Type B pancreatic cell (in vitro differentiated cells): Measurements from ENCODE around the gene MTARC2. TPM values are rescaled to one million over a fixed set of nuclear protein-coding genes. Genes with fewer than 3 reads are reported as not detected.

Source experiments
- DNase-seq: peaks from one replicate; pipeline ENCODE4 v3.0.0; 2021; ENCODE audit warnings: mixed read lengths; ENCODE audit not compliant: unreplicated experiment; ENCODE audit errors: extremely low spot score
- H3K27ac Mint-ChIP-seq: 2 replicates; pipeline ENCODE4 v1.8.0; 2021; ENCODE audit warnings: mild to moderate bottlenecking, mixed read lengths
- H3K27me3 Mint-ChIP-seq: 2 replicates; pipeline ENCODE4 v1.8.0; 2021; ENCODE audit warnings: mixed read lengths
- H3K36me3 Mint-ChIP-seq: 2 replicates; pipeline ENCODE4 v1.8.0; 2021; ENCODE audit warnings: mixed read lengths
- H3K4me1 Mint-ChIP-seq: one replicate; pipeline ENCODE4 v1.8.0; 2021; ENCODE audit warnings: mixed read lengths; ENCODE audit not compliant: unreplicated experiment
- H3K4me3 Mint-ChIP-seq: 2 replicates; pipeline ENCODE4 v1.8.0; 2021; ENCODE audit warnings: mild to moderate bottlenecking, mixed read lengths
- H3K9me3 Mint-ChIP-seq: 2 replicates; pipeline ENCODE4 v1.8.0; 2021; ENCODE audit warnings: mixed read lengths
- CTCF ChIP-seq: fragments of 200-600 bp; sonication (generic); conservative IDR thresholded peaks from 2 replicates; pipeline ENCODE4 v1.5.0; 2021; ENCODE audit warnings: antibody characterized with exemption, mild to moderate bottlenecking
- total RNA-seq: library from RNA; stranded (reverse); gene quantifications from 2 replicates; pipeline ENCODE4 v1.2.1, GENCODE V29; 2021; ENCODE audit warnings: low replicate concordance

The MTARC2 gene
- total RNA-seq, 1 donor from 2014 or later = 14.4 TPM

- peak; percentile 90 for TF ChIP-seq CTCF
Observed at GRCh38 chr1:220803401-220804201, 55.5 kb downstream of the MTARC2 start.

DNA sequence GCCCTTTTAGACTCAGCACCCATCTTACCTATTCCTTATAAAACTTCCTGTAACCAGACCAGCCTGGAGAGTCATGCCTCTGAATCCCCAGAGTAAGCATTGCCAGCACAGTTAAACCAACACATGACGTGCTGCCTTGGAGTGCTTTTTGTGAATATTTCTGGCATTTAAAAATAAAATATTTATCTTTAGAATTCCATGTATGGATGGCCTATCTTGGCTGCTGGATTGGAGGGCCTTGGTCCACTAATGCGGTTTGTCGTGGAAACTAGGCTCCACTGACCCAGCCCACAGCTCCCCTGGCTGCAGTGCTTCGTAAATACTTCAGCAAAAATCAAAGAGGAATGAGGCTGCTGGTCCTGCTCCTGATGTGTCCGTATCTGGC is 56.1 kb downstream of the MTARC2 start:
- H3K36me3 Mint-ChIP-seq = peaks cover 5% of the 10 kb centered on the region
- peaks cover 3% of the 10 kb centered on the region for H3K27me3 Mint-ChIP-seq
- H3K27ac Mint-ChIP-seq = no peak overlapping the region
- DNase-seq = no peak
- TF ChIP-seq CTCF = no peak
- no peak overlapping the region for H3K4me3 Mint-ChIP-seq
- H3K4me1 Mint-ChIP-seq = peaks cover 27% of the 10 kb centered on the region
- H3K9me3 Mint-ChIP-seq = no peaks in the 10 kb centered on the region

More at GRCh38 chr1:220803401-220804201, 55.5 kb downstream of the MTARC2 start:
- DNase-seq = no peak
- H3K9me3 Mint-ChIP-seq = no peaks in the 10 kb centered on the region
- peaks cover 21% of the 10 kb centered on the region for H3K4me1 Mint-ChIP-seq
- no peak overlapping the region for H3K4me3 Mint-ChIP-seq
- peaks cover 5% of the 10 kb centered on the region for H3K36me3 Mint-ChIP-seq
- H3K27ac Mint-ChIP-seq = peak overlapping the region; percentile 11
- H3K27me3 Mint-ChIP-seq = no peaks in the 10 kb centered on the region

DNA sequence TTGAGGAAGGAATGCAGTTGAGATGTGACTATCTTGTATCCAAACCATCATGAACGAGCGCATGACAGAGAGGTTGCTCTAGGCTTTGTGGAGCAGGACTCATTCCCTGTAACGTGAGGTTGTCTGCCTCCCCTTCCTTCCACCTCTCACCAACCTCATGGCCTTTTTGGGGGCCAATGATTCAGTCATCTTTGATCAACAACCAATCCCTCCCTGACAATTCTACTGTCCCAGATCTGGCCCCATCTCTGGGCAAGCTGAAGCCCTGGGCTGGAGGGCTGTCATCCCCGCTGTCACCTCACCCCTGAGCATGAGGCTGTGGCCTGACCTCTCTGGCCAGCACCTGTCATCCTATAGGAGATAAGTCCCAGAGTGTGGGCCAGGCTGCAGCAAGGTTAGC is 58.3 kb downstream of the MTARC2 start:
- TF ChIP-seq CTCF = no peak
- Mint-ChIP-seq H3K4me3 (no peak overlapping the region), H3K27ac (no peak overlapping the region), H3K4me1 (peaks cover 30% of the 10 kb centered on the region), H3K27me3 (peaks cover 3% of the 10 kb centered on the region), H3K9me3 (no peaks in the 10 kb centered on the region), H3K36me3 (peaks cover 5% of the 10 kb centered on the region)
- no peak for DNase-seq

DNA sequence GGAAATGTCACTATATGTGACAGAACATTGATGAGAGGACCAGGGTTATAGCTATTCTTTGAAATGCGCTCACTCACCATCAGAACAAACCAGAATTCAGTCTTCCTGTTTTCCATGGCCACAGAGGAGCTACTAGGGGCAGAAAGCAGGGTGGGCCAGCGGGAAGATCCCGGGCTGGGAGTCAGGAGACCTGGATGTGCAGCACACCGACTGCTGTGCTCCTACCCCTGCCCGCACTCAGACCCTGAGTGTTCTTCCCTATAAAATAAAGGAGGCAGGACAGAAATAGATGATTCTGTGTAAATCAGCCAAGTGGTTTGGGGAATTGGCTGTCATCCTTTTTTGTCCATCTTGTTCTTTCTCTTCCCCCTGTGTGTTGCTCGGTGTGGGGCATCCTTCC is 59.6 kb downstream of the MTARC2 start:
- Mint-ChIP-seq H3K27me3 (peaks cover 7% of the 10 kb centered on the region), H3K4me3 (no peak overlapping the region), H3K9me3 (peaks cover 6% of the 10 kb centered on the region), H3K27ac (no peak overlapping the region), H3K4me1 (peaks cover 28% of the 10 kb centered on the region), H3K36me3 (peaks cover 11% of the 10 kb centered on the region)
- no peak for DNase-seq
- no peak for TF ChIP-seq CTCF

- no peak for TF ChIP-seq CTCF
- DNase-seq = no peak
- Mint-ChIP-seq H3K9me3 (peaks cover 6% of the 10 kb centered on the region), H3K27ac (no peak overlapping the region), H3K4me3 (no peak overlapping the region), H3K4me1 (peaks cover 23% of the 10 kb centered on the region), H3K36me3 (peaks cover 9% of the 10 kb centered on the region), H3K27me3 (peaks cover 7% of the 10 kb centered on the region)
Observed at GRCh38 chr1:220808345-220809186, 60.4 kb downstream of the MTARC2 start.
